Measurements from ENCODE around the gene MRPS7. TPM values are rescaled to one million over a fixed set of nuclear protein-coding genes. Genes with fewer than 3 reads are reported as not detected.

The MRPS7 gene
- total RNA-seq, 1 donor from 2014 or later, result 55.0 TPM

DNA sequence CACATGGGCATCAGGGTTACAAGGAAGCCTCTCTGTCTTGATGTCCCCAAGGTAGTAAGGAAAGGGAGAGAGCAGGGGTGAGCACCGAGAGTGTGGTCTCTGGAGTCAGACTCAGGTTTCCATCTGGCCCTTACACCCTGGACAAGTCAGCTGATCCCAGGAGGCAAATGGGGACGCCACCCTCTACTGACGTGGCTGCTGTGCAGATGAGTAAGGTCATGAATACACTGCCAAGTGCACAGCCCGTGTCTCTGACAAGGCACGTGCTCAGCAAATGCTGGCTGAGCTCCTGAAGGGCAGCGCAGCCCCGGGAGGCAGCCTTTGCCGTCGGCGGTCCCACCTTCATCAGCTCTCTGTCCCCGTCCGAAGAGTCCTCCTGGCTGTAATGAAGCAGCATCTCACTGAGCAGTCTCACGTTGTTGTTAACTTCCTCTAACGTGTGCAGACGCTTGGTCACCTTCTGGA lies 19.7 kb upstream of the MRPS7 start:
- H3K36me3 Mint-ChIP-seq (ENCODE audit: low read depth, unreplicated experiment), result peaks cover 27% of the 10 kb centered on the region

GRCh38 chr17:75242461-75243042 lies 19.1 kb upstream of the MRPS7 start:
- Histone ChIP-seq H3K4me1 (ENCODE audit: insufficient read depth, low read length) (no peaks in the 10 kb centered on the region), H3K36me3 (ENCODE audit: insufficient read depth, low read length) (peaks cover 35% of the 10 kb centered on the region), H3K79me2 (ENCODE audit: insufficient read depth, low read length) (peaks cover 2% of the 10 kb centered on the region), H3K27me3 (ENCODE audit: insufficient read depth, low read length) (no peaks in the 10 kb centered on the region), H3K4me3 (ENCODE audit: insufficient read depth, low read depth, low read length) (no peak overlapping the region), H3K9ac (ENCODE audit: low read length) (no peak overlapping the region), H2AFZ (ENCODE audit: low read depth, low read length) (no peak overlapping the region), H3K27ac (ENCODE audit: low read depth, low read length) (no peak overlapping the region), H4K20me1 (ENCODE audit: insufficient read depth, low read length) (peaks cover 60% of the 10 kb centered on the region), H3K4me2 (ENCODE audit: low read length) (no peak overlapping the region), H3K9me3 (ENCODE audit: insufficient read depth, low read depth, low read length) (no peaks in the 10 kb centered on the region)
- H3K27me3 Mint-ChIP-seq (ENCODE audit: low read depth, unreplicated experiment), result no peaks in the 10 kb centered on the region
- TF ChIP-seq CTCF (IDR thresholded peaks at IDR 0.05; ENCODE audit: insufficient read depth, low read depth, low read length), result no peak
- TF ChIP-seq EZH2 (IDR thresholded peaks at IDR 0.05; ENCODE audit: insufficient read depth, low read length), result no peak
- FAIRE-seq, result no peak
- peaks cover 4% of the 10 kb centered on the region for H3K4me1 Mint-ChIP-seq (ENCODE audit: low read depth, unreplicated experiment)
- H3K27ac Mint-ChIP-seq (ENCODE audit: unreplicated experiment), result no peak overlapping the region
- peaks cover 27% of the 10 kb centered on the region for H3K36me3 Mint-ChIP-seq (ENCODE audit: low read depth, unreplicated experiment)
- no peak for DNase-seq (ENCODE audit: low read depth)
- H3K9me3 Mint-ChIP-seq (ENCODE audit: unreplicated experiment), result no peaks in the 10 kb centered on the region
- H3K4me3 Mint-ChIP-seq (ENCODE audit: unreplicated experiment), result no peak overlapping the region

More for the DNA sequence above, 19.7 kb upstream of the MRPS7 start:
- Histone ChIP-seq H2AFZ (ENCODE audit: low read depth, low read length) (no peak overlapping the region), H3K27ac (ENCODE audit: low read depth, low read length) (no peak overlapping the region), H3K4me3 (ENCODE audit: insufficient read depth, low read depth, low read length) (no peak overlapping the region), H3K4me2 (ENCODE audit: low read length) (no peak overlapping the region), H3K4me1 (ENCODE audit: insufficient read depth, low read length) (no peaks in the 10 kb centered on the region), H3K9me3 (ENCODE audit: insufficient read depth, low read depth, low read length) (no peaks in the 10 kb centered on the region), H3K79me2 (ENCODE audit: insufficient read depth, low read length) (no peaks in the 10 kb centered on the region), H3K36me3 (ENCODE audit: insufficient read depth, low read length) (peaks cover 38% of the 10 kb centered on the region), H4K20me1 (ENCODE audit: insufficient read depth, low read length) (peaks cover 56% of the 10 kb centered on the region), H3K9ac (ENCODE audit: low read length) (no peak overlapping the region), H3K27me3 (ENCODE audit: insufficient read depth, low read length) (no peaks in the 10 kb centered on the region)
- no peaks in the 10 kb centered on the region for H3K9me3 Mint-ChIP-seq (ENCODE audit: unreplicated experiment)
- peaks cover 4% of the 10 kb centered on the region for H3K4me1 Mint-ChIP-seq (ENCODE audit: low read depth, unreplicated experiment)
- peak overlapping the region; percentile 11 for H3K27ac Mint-ChIP-seq (ENCODE audit: unreplicated experiment)
- H3K27me3 Mint-ChIP-seq (ENCODE audit: low read depth, unreplicated experiment), result no peaks in the 10 kb centered on the region
- no peak overlapping the region for H3K4me3 Mint-ChIP-seq (ENCODE audit: unreplicated experiment)
- peak; percentile 43 for DNase-seq (ENCODE audit: low read depth)
- no peak for FAIRE-seq
- no peak for TF ChIP-seq EZH2 (IDR thresholded peaks at IDR 0.05; ENCODE audit: insufficient read depth, low read length)

GRCh38 chr17:75244133-75244866 lies 17.4 kb upstream of the MRPS7 start:
- H3K4me2 ChIP-seq (ENCODE audit: low read length), result no peak overlapping the region
- H3K9ac ChIP-seq (ENCODE audit: low read length), result no peak overlapping the region
- H4K20me1 ChIP-seq (ENCODE audit: insufficient read depth, low read length), result peaks cover 51% of the 10 kb centered on the region
- FAIRE-seq (no peak), DNase-seq (ENCODE audit: low read depth) (no peak)
- Mint-ChIP-seq H3K36me3 (ENCODE audit: low read depth, unreplicated experiment) (peaks cover 21% of the 10 kb centered on the region), H3K27me3 (ENCODE audit: low read depth, unreplicated experiment) (no peaks in the 10 kb centered on the region), H3K9me3 (ENCODE audit: unreplicated experiment) (no peaks in the 10 kb centered on the region), H3K4me3 (ENCODE audit: unreplicated experiment) (no peak overlapping the region), H3K27ac (ENCODE audit: unreplicated experiment) (peak overlapping the region; percentile 10), H3K4me1 (ENCODE audit: low read depth, unreplicated experiment) (no peaks in the 10 kb centered on the region)
- no peaks in the 10 kb centered on the region for H3K9me3 ChIP-seq (ENCODE audit: insufficient read depth, low read depth, low read length)
- no peak overlapping the region for H2AFZ ChIP-seq (ENCODE audit: low read depth, low read length)
- TF ChIP-seq EZH2 (IDR thresholded peaks at IDR 0.05; ENCODE audit: insufficient read depth, low read length), result no peak
- TF ChIP-seq CTCF (IDR thresholded peaks at IDR 0.05; ENCODE audit: insufficient read depth, low read depth, low read length), result no peak
- no peaks in the 10 kb centered on the region for H3K27me3 ChIP-seq (ENCODE audit: insufficient read depth, low read length)
- H3K79me2 ChIP-seq (ENCODE audit: insufficient read depth, low read length), result peaks cover 11% of the 10 kb centered on the region
- no peaks in the 10 kb centered on the region for H3K4me1 ChIP-seq (ENCODE audit: insufficient read depth, low read length)
- H3K36me3 ChIP-seq (ENCODE audit: insufficient read depth, low read length), result peaks cover 24% of the 10 kb centered on the region
- H3K4me3 ChIP-seq (ENCODE audit: insufficient read depth, low read depth, low read length), result no peak overlapping the region
- H3K27ac ChIP-seq (ENCODE audit: low read depth, low read length), result no peak overlapping the region
